ENCODE measurements around the gene FAM98B.

DNA sequence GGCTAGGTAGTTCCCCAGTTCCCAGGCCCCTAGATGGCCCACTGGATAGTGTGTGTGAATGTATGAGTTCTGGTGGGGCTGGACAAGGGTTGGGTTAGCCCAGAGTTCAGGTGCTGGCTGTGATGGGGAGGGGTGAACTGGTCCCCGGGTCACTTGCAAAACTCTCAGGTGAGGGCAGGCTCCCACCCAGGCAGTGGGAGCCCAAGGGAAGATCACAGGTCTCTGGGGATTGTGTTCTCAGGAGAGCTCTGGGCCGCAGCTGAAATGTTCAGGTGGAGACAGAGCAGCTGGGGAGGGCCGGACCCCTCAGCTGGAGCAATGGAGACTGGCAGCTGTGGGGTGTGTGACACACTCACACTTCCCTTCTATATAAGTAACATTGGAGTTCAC, 12.8 kb upstream of the FAM98B start:
- TF ChIP-seq POLR2A (IDR thresholded peaks at IDR 0.05; ENCODE audit: low read depth) = no peak
- TF ChIP-seq, protein P1, sequence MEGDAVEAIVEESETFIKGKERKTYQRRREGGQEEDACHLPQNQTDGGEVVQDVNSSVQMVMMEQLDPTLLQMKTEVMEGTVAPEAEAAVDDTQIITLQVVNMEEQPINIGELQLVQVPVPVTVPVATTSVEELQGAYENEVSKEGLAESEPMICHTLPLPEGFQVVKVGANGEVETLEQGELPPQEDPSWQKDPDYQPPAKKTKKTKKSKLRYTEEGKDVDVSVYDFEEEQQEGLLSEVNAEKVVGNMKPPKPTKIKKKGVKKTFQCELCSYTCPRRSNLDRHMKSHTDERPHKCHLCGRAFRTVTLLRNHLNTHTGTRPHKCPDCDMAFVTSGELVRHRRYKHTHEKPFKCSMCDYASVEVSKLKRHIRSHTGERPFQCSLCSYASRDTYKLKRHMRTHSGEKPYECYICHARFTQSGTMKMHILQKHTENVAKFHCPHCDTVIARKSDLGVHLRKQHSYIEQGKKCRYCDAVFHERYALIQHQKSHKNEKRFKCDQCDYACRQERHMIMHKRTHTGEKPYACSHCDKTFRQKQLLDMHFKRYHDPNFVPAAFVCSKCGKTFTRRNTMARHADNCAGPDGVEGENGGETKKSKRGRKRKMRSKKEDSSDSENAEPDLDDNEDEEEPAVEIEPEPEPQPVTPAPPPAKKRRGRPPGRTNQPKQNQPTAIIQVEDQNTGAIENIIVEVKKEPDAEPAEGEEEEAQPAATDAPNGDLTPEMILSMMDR (IDR thresholded peaks at IDR 0.05) = no peak
- TF ChIP-seq EP300 (IDR thresholded peaks at IDR 0.05) = no peak
- no peak for TF ChIP-seq POLR2AphosphoS5 (IDR thresholded peaks at IDR 0.05)
